ENCODE data around the gene RAP1A. TPM values are rescaled to one million over a fixed set of nuclear protein-coding genes. Genes with fewer than 3 reads are reported as not detected.

RAP1A gene
- polyA plus RNA-seq, 1 experiment: 20.5 TPM

GRCh38 chr1:111709986-111710385 lies 90.4 kb downstream of the RAP1A start:
- CTCF ChIA-PET: interaction anchor here (1.9 to 2.2 kb wide), 2 partner anchors 60 to 202 kb away, joined by 6 to 9 read pairs; no protein-coding TSS in a partner anchor
- POLR2A ChIA-PET: interaction anchor here (0.6 kb wide), 1 partner anchor 56 kb away, joined by 4 read pairs; no protein-coding TSS in a partner anchor

DNA sequence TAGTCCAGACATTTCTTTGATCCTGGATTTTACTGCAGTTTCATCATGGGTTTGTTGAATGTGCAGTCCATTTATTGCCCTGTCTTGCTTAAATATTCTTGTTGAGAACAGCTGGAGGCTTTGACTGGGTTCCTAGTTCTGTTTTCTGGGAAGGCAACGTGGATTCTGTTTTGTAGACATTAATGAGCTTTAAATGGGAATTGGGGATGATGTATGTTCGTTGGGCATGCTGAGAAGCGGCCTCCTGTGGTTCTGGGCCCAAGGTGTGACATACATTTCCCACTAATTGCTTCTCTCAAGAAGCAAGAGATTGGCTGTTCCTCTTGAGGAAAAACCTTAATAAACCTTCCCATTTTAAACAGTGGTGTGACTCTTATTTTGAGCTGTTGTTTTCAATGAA lies 96.7 kb downstream of the RAP1A start:
- no peak for DNase-seq (ENCODE audit: low read depth)
- CTCF ChIA-PET: interaction anchor here (0.5 to 5.3 kb wide), 10 partner anchors 9 to 236 kb away, joined by 3 to 48 read pairs (median 8); no protein-coding TSS in a partner anchor

More at GRCh38 chr1:111709986-111710385, 90.4 kb downstream of the RAP1A start:
- H3K4me3 ChIP-seq (ENCODE audit: low read depth, low read length): no peak overlapping the region
- no peak for DNase-seq (ENCODE audit: low read depth)
- H3K27me3 ChIP-seq (ENCODE audit: control insufficient read depth, insufficient read depth, low read length): no peaks in the 10 kb centered on the region
- H3K36me3 ChIP-seq (ENCODE audit: control insufficient read depth, insufficient read depth, low read length): no peaks in the 10 kb centered on the region
- TF ChIP-seq, protein P1, sequence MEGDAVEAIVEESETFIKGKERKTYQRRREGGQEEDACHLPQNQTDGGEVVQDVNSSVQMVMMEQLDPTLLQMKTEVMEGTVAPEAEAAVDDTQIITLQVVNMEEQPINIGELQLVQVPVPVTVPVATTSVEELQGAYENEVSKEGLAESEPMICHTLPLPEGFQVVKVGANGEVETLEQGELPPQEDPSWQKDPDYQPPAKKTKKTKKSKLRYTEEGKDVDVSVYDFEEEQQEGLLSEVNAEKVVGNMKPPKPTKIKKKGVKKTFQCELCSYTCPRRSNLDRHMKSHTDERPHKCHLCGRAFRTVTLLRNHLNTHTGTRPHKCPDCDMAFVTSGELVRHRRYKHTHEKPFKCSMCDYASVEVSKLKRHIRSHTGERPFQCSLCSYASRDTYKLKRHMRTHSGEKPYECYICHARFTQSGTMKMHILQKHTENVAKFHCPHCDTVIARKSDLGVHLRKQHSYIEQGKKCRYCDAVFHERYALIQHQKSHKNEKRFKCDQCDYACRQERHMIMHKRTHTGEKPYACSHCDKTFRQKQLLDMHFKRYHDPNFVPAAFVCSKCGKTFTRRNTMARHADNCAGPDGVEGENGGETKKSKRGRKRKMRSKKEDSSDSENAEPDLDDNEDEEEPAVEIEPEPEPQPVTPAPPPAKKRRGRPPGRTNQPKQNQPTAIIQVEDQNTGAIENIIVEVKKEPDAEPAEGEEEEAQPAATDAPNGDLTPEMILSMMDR (IDR thresholded peaks at IDR 0.05; ENCODE audit: insufficient read depth, low read depth, low read length): no peak

DNA sequence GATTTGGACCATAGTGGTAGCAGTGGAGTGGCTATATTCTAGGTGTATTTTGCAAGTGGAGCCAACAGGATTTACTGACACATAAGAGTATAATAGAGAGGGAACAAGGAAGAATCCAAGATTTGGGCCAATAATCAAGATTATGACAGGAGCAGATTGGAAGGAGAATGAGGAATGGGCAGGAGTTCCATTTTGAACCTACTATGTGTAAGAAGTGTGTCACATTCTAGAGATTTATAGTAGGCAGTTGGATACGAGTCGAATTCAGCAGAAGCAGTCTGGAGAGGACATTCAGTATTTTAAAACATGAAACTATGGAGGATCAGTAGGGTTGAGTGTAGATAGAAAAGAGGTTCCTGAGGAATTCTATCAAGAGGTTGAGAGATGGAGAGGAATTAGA lies 97.9 kb downstream of the RAP1A start:
- ChIA-PET CTCF (interaction anchor here (1.4 kb wide), 1 partner anchor 52 kb away, joined by 3 read pairs; no protein-coding TSS in a partner anchor), POLR2A (no interaction called here)
- Histone ChIP-seq H3K27me3 (ENCODE audit: control insufficient read depth, insufficient read depth, low read length) (no peaks in the 10 kb centered on the region), H3K36me3 (ENCODE audit: control insufficient read depth, insufficient read depth, low read length) (no peaks in the 10 kb centered on the region), H3K4me3 (ENCODE audit: low read depth, low read length) (no peak overlapping the region)
- TF ChIP-seq, protein P1 (IDR thresholded peaks at IDR 0.05; ENCODE audit: insufficient read depth, low read depth, low read length): no peak
- no peak for DNase-seq (ENCODE audit: low read depth)

More for the DNA sequence above, 96.7 kb downstream of the RAP1A start:
- POLR2A ChIA-PET: no interaction called here
- Histone ChIP-seq H3K27me3 (ENCODE audit: control insufficient read depth, insufficient read depth, low read length) (no peaks in the 10 kb centered on the region), H3K4me3 (ENCODE audit: low read depth, low read length) (no peak overlapping the region), H3K36me3 (ENCODE audit: control insufficient read depth, insufficient read depth, low read length) (no peaks in the 10 kb centered on the region)
- TF ChIP-seq, protein P1 (IDR thresholded peaks at IDR 0.05; ENCODE audit: insufficient read depth, low read depth, low read length): no peak

- TF ChIP-seq, protein P1 (IDR thresholded peaks at IDR 0.05; ENCODE audit: insufficient read depth, low read depth, low read length): no peak
- POLR2A ChIA-PET: no interaction called here
- DNase-seq (ENCODE audit: low read depth): no peak
- Histone ChIP-seq H3K27me3 (ENCODE audit: control insufficient read depth, insufficient read depth, low read length) (no peaks in the 10 kb centered on the region), H3K4me3 (ENCODE audit: low read depth, low read length) (no peak overlapping the region), H3K36me3 (ENCODE audit: control insufficient read depth, insufficient read depth, low read length) (no peaks in the 10 kb centered on the region)
- CTCF ChIA-PET: no interaction called here
Observed at GRCh38 chr1:111719135-111719534, 99.5 kb downstream of the RAP1A start.

DNA sequence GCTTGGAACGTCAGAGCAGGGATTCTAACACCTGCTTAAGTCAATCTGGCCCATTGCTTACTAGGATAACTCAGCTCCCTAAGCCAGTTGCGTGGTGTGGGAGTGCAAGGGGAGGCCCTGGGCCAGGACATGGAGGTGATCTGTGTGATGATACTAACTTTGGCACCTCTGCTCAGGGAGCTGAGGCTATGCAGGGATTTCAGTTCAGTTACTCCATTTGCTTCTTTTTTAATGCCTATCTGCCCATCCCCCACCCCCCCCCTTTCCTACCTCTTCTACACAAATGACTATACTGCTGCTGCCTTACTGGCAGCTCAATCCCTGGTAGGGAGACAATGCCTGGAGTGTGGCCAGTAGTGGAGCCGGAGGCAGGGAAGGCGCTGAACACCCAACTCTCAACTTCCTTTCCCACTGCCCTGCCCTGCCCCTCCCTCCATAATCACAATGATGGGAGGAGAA lies 100.1 kb downstream of the RAP1A start:
- Histone ChIP-seq H3K4me3 (ENCODE audit: low read depth, low read length) (no peak overlapping the region), H3K27me3 (ENCODE audit: control insufficient read depth, insufficient read depth, low read length) (no peaks in the 10 kb centered on the region), H3K36me3 (ENCODE audit: control insufficient read depth, insufficient read depth, low read length) (no peaks in the 10 kb centered on the region)
- DNase-seq (ENCODE audit: low read depth): no peak
- CTCF ChIA-PET: no interaction called here
- TF ChIP-seq, protein P1 (IDR thresholded peaks at IDR 0.05; ENCODE audit: insufficient read depth, low read depth, low read length): no peak
- POLR2A ChIA-PET: no interaction called here

All from BJ (cell line).